Kidney (tissue), 14 donors: ENCODE data around the gene CACNB3. TPM values are rescaled to one million over a fixed set of nuclear protein-coding genes. Genes with fewer than 3 reads are reported as not detected.

ENCODE experiments used
- DNase-seq, 5 donors: peaks; one replicate each; pipeline ENCODE4 v3.0.0-alpha.2; 2013 to 2020
- FAIRE-seq: peaks from 2 replicates; lab custom pipeline; 2012; peaks lifted over from hg19 to GRCh38; lab: Jason Lieb, UNC
- H3K27ac ChIP-seq, 2 donors: one replicate each; pipeline ENCODE4 v1.7.0; 2013; ENCODE audit warnings: low read depth in 2 of 2, low read length in 2 of 2, inconsistent platforms in 1 of 2
- H3K27me3 ChIP-seq: one replicate; pipeline ENCODE4 v1.7.1; 2013; ENCODE audit warnings: low read length, inconsistent platforms; ENCODE audit not compliant: control insufficient read depth, insufficient read depth
- H3K36me3 ChIP-seq, 3 donors: one replicate each; pipeline versions ENCODE4 v1.7.0 to v1.7.1; 2013; ENCODE audit warnings: low read length in 3 of 3, control low read depth in 1 of 3, inconsistent platforms in 1 of 3; ENCODE audit not compliant: insufficient read depth in 3 of 3, control insufficient read depth in 2 of 3
- H3K4me1 ChIP-seq, 3 donors: one replicate each; pipeline versions ENCODE4 v1.7.0 to v1.7.1; 2013; ENCODE audit warnings: low read length in 3 of 3, inconsistent platforms in 1 of 3, low read depth in 1 of 3; ENCODE audit not compliant: control insufficient read depth in 2 of 3, insufficient read depth in 2 of 3
- H3K4me3 ChIP-seq, 3 donors: one replicate each; pipeline versions ENCODE4 v1.7.0 to v1.8.1; 2013; ENCODE audit warnings: low read length in 3 of 3, control low read depth in 1 of 3, inconsistent platforms in 1 of 3
- H3K9ac ChIP-seq, 3 donors: one replicate each; pipeline versions ENCODE4 v1.7.0 to v1.7.1; 2013; ENCODE audit warnings: low read length in 3 of 3, control low read depth in 1 of 3, inconsistent platforms in 1 of 3
- H3K9me3 ChIP-seq, 3 donors: one replicate each; pipeline versions ENCODE4 v1.7.0 to v1.7.1; 2013; ENCODE audit warnings: low read length in 3 of 3, control low read depth in 1 of 3, inconsistent platforms in 1 of 3; ENCODE audit not compliant: control insufficient read depth in 2 of 3, insufficient read depth in 1 of 3
- intact Hi-C: fragments of 100-400 bp; cut with DNase I; formaldehyde crosslinking; loops from one replicate; pipeline ENCODE4 v1.11.1; 2022
- polyA plus RNA-seq: library from polyadenylated mRNA; stranded (reverse); fragments of 350-450 nt; fragmentation: Illumina TruSeq; extraction: RNeasy Lipid Tissue Mini Kit (QIAGEN cat#74804); gene quantifications from one replicate; pipeline ENCODE4 v1.2.3, GENCODE V29; 2014; ENCODE audit warnings: low read depth, low replicate concordance; ENCODE audit not compliant: insufficient read depth
- total RNA-seq: library from RNA; stranded (reverse); fragmentation: NEBNext Ultra II Directional; extraction: Animal tissue kit (Norgen Biotek cat#: 25700); gene quantifications from one replicate; pipeline ENCODE4 v1.2.1, GENCODE V29; 2021
- TF ChIP-seq, protein P1 (sequence below): IDR thresholded peaks from 3 replicates; pipeline ENCODE4 v1.5.1; 2012; ENCODE audit warnings: mild to moderate bottlenecking, moderate library complexity, borderline replicate concordance; ENCODE audit not compliant: insufficient read depth; ENCODE audit errors: extremely low read depth
- donor health status: control.
- donor health status: control.
- donor health status: control.
- donor health status: control.
- donor health status: control.
- donor health status: DM: yes; HTN: yes; CAD: no.
- donor health status: Normal renal cell carcinoma (clear cell type).

Gene CACNB3
- total and polyA plus RNA-seq, 2 donors from 2014 or later = 17.9 to 19.6 TPM

DNA sequence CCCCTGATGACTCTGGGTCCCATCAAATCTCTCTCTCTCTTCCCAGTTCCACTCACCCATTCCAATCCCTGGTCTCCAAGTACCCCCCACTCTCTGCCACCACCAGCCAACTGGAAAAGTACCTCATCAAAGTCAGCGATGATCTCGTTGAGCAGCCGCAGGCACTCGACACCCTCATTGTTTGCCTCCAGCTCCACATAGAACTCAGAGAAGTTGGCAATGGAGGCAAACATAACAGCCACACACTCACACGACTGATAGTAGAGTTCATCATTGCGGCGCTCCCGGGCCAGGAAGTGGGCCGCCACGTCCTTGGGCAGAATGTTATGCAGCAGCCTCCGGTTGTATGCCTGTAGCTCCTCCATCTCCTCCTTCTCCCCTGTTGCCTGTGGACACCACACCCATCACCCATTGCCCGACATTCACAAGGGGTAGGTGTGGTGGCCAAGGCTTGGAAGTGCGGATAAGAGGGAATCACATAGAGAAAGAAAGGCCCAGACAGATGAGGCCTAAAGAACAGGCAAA, 46.6 kb upstream of the CACNB3 start:
- no peak for FAIRE-seq
- Histone ChIP-seq H3K36me3 (peaks cover 5 to 74% (median 54%) of the 10 kb centered on the region in 3 donors), H3K4me3 (no peak overlapping the region), H3K4me1 (peaks cover 0 to under 1% (median 0%) of the 10 kb centered on the region in 3 donors), H3K27ac (no peak overlapping the region), H3K27me3 (no peaks in the 10 kb centered on the region), H3K9ac (no peak overlapping the region), H3K9me3 (no peaks in the 10 kb centered on the region)
- intact Hi-C loops = no loop called here
- no peak for DNase-seq
- TF ChIP-seq, protein P1, sequence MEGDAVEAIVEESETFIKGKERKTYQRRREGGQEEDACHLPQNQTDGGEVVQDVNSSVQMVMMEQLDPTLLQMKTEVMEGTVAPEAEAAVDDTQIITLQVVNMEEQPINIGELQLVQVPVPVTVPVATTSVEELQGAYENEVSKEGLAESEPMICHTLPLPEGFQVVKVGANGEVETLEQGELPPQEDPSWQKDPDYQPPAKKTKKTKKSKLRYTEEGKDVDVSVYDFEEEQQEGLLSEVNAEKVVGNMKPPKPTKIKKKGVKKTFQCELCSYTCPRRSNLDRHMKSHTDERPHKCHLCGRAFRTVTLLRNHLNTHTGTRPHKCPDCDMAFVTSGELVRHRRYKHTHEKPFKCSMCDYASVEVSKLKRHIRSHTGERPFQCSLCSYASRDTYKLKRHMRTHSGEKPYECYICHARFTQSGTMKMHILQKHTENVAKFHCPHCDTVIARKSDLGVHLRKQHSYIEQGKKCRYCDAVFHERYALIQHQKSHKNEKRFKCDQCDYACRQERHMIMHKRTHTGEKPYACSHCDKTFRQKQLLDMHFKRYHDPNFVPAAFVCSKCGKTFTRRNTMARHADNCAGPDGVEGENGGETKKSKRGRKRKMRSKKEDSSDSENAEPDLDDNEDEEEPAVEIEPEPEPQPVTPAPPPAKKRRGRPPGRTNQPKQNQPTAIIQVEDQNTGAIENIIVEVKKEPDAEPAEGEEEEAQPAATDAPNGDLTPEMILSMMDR = no peak

DNA sequence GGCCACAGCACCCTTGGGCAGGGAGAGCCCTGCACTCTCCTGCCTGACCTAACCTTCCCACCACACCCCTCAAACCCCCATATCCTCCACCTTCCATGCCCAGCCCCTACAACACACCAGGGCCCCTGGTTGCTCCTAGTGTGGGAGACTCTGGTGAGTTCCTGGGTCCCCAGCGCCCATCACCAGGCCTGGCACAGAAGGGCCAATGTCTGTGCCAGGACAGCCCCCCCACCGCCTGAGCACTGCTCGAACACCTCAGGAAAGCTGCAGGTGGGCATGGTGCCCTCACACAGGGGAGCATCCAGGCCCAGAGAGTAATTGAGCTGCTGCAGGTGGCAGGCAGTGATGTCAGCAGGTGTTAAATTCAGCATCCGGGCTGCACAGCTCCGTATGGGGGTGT, 44.6 kb upstream of the CACNB3 start:
- peaks cover 5 to 68% (median 49%) of the 10 kb centered on the region in 3 donors for H3K36me3 ChIP-seq
- H3K9ac ChIP-seq = no peak overlapping the region
- no peak overlapping the region for H3K27ac ChIP-seq
- no peaks in the 10 kb centered on the region for H3K4me1 ChIP-seq
- H3K9me3 ChIP-seq = no peaks in the 10 kb centered on the region
- DNase-seq = peak in 1 of 5 donors; percentile 65
- H3K4me3 ChIP-seq = no peak overlapping the region
- intact Hi-C loops = no loop called here
- TF ChIP-seq, protein P1 = no peak
- FAIRE-seq = no peak
- no peaks in the 10 kb centered on the region for H3K27me3 ChIP-seq

DNA sequence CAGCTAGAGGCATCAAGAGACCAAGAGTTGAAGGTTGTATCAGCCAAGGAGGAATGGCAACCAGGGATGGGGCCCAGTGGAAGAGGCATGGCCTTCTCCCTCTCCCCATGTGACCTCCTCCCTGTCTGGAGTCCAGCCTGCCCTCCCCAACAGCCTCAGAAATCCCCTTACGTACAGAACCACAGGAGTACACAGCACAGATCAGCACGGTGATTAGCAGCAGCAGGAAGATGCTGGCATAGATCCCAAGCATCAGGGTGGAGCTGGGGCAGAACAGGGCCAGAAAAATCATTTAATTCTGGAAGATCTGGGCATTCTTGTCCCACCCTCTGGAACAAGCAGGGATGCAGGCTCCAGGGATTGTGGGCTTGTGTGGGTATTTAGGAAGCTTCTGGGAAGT, 43.8 kb upstream of the CACNB3 start:
- H3K4me1 ChIP-seq = no peaks in the 10 kb centered on the region
- no peak overlapping the region for H3K9ac ChIP-seq
- DNase-seq (no peak), FAIRE-seq (no peak)
- peaks cover 5 to 61% (median 46%) of the 10 kb centered on the region in 3 donors for H3K36me3 ChIP-seq
- H3K27me3 ChIP-seq = no peaks in the 10 kb centered on the region
- no peak overlapping the region for H3K4me3 ChIP-seq
- TF ChIP-seq, protein P1 = no peak
- intact Hi-C loops = no loop called here
- no peaks in the 10 kb centered on the region for H3K9me3 ChIP-seq
- no peak overlapping the region for H3K27ac ChIP-seq

DNA sequence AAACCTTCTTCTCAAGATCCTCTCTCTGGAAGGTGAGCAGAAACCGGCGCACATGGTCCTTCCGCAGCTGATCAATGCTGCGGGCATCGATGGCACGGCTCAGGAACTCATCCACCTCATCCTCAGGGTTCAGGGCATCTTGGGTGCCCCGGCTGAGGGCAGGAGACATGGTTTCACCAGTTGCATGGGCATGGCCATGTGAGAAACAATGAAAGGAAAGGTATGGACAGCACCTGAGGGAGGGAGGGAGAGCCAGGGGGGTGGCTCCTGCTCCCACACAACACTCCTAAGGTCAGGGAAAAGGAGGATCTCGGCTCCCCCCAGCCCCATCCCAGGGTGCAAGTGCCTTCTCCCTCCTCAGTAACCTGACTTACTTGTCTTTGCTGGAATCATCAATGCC, 43.0 kb upstream of the CACNB3 start:
- no peaks in the 10 kb centered on the region for H3K27me3 ChIP-seq
- intact Hi-C loops = no loop called here
- FAIRE-seq (no peak), DNase-seq (no peak)
- H3K4me1 ChIP-seq = peaks cover 0 to 3% (median 2%) of the 10 kb centered on the region in 3 donors
- no peaks in the 10 kb centered on the region for H3K9me3 ChIP-seq
- no peak overlapping the region for H3K27ac ChIP-seq
- peaks cover 5 to 58% (median 46%) of the 10 kb centered on the region in 3 donors for H3K36me3 ChIP-seq
- TF ChIP-seq, protein P1 = no peak
- H3K4me3 ChIP-seq = no peak overlapping the region
- no peak overlapping the region for H3K9ac ChIP-seq
